ENCODE data around the gene RABGGTA.

DNA sequence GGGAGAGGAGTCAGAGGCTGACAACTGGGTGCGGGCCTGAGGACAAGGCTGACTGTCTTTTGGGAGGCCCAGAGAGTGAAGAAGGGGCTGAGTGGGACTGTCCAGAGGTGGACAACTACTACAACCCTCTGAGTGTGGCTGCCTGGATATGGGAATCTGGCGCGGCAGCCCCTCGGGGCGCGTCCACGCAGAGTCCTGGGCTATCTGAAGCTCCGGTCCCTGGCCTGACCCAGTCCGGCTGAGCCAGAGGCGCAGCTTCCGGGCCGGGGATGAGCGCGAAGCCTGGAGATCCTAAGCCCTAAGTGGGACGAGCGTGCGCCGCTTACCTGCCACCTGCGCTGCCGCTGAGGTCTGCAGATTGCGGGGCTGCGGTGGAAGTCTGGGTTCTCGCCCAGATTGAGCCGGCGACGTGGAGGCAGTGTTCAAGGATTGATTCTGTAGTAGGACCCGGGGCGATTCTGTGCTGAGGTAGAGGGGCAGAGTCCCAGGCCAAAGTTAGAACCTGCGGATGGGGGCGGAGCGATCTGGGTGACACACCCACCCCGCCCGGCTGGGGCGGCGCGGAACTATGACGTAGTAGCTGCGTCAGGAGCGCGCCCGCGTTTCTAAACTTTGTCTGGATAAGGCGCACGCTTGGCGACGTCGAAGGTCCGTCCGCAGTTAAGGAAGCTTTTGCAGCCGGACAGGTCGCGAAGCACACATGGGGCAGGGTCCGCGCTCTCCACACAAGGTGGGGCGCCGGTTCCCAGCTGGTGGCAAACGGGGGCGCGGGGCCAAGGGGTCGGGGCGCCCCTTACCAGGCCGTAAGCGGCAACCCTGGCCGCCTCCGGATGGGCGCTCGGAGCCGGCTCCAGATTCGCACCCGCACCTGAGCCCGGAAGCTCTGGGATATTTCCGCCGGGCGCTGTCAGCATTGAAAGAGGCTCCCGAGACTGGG is 28.1 kb upstream of the RABGGTA start, which contains the start of the genes DHRS1 and NOP9:
- TF ChIP-seq, protein P1, sequence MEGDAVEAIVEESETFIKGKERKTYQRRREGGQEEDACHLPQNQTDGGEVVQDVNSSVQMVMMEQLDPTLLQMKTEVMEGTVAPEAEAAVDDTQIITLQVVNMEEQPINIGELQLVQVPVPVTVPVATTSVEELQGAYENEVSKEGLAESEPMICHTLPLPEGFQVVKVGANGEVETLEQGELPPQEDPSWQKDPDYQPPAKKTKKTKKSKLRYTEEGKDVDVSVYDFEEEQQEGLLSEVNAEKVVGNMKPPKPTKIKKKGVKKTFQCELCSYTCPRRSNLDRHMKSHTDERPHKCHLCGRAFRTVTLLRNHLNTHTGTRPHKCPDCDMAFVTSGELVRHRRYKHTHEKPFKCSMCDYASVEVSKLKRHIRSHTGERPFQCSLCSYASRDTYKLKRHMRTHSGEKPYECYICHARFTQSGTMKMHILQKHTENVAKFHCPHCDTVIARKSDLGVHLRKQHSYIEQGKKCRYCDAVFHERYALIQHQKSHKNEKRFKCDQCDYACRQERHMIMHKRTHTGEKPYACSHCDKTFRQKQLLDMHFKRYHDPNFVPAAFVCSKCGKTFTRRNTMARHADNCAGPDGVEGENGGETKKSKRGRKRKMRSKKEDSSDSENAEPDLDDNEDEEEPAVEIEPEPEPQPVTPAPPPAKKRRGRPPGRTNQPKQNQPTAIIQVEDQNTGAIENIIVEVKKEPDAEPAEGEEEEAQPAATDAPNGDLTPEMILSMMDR (IDR thresholded peaks at IDR 0.05 in 4 of 5, conservative IDR thresholded peaks at IDR 0.05 in 1 of 5), result peak in 1 of 5 experiments; percentile 3
- peak; percentile 26 to 59 for TF ChIP-seq POLR2A (IDR thresholded peaks at IDR 0.05)

All from gastrocnemius medialis (tissue), 4 donors.